GM21825 (cell line): Measurements from ENCODE around the gene EOLA1.
A peak's percentile ranks its signal among the peaks of the same experiment; 100 is the strongest.
"Not testable (repeated sequence)": the region's sequence is repeated elsewhere in the genome, so short reads cannot be mapped to it uniquely, and the experiment has no call there.

ENCODE experiments used
- ATAC-seq: cut with Tn5 transposase; IDR thresholded peaks from one replicate; pipeline ENCODE4 v1.9.1; 2021; ENCODE audit warnings: mild to moderate bottlenecking, moderate library complexity; ENCODE audit not compliant: unreplicated experiment

The EOLA1 gene

GRCh38 chrX:149513825-149514428 is 26.9 kb upstream of the EOLA1 start:
- ATAC-seq: no peak

- no peak for ATAC-seq
These were observed 24.7 kb upstream of the EOLA1 start for GRCh38 chrX:149515954-149516602.

- ATAC-seq: no peak
These were observed 24.2 kb upstream of the EOLA1 start for GRCh38 chrX:149516604-149517003.

- ATAC-seq: no peak
These were observed 23.5 kb upstream of the EOLA1 start for GRCh38 chrX:149517308-149517707.

GRCh38 chrX:149518236-149518635 is 22.6 kb upstream of the EOLA1 start:
- ATAC-seq: no peak

- not testable (repeated sequence) for ATAC-seq
These were observed 20.1 kb upstream of the EOLA1 start for GRCh38 chrX:149520636-149521277.

GRCh38 chrX:149521438-149521837 is 19.4 kb upstream of the EOLA1 start:
- ATAC-seq: no peak

- ATAC-seq: no peak
These were observed 17.9 kb upstream of the EOLA1 start for GRCh38 chrX:149522916-149523315.

GRCh38 chrX:149525389-149525788 is 15.4 kb upstream of the EOLA1 start:
- ATAC-seq: peak; percentile 90

- peak; percentile 48 for ATAC-seq
These were observed 14.9 kb upstream of the EOLA1 start for GRCh38 chrX:149525903-149526302.

- not testable (repeated sequence) for ATAC-seq
These were observed 14.3 kb upstream of the EOLA1 start for GRCh38 chrX:149526318-149527033.

GRCh38 chrX:149527705-149528104 is 13.1 kb upstream of the EOLA1 start:
- no peak for ATAC-seq

GRCh38 chrX:149528381-149528780 is 12.4 kb upstream of the EOLA1 start:
- ATAC-seq: no peak

GRCh38 chrX:149531599-149531998 is 9.2 kb upstream of the EOLA1 start:
- ATAC-seq: peak; percentile 53

GRCh38 chrX:149532868-149533267 is 7.9 kb upstream of the EOLA1 start:
- ATAC-seq: not testable (repeated sequence)

GRCh38 chrX:149533999-149534398 is 6.8 kb upstream of the EOLA1 start:
- not testable (repeated sequence) for ATAC-seq

- not testable (repeated sequence) for ATAC-seq
These were observed 5.7 kb upstream of the EOLA1 start for GRCh38 chrX:149534926-149535602.

- ATAC-seq: not testable (repeated sequence)
These were observed 3.3 kb upstream of the EOLA1 start for GRCh38 chrX:149537474-149537873.

GRCh38 chrX:149539283-149540130 is 1.3 kb upstream of the EOLA1 start:
- ATAC-seq: peak; percentile 42

- peak; percentile 30 for ATAC-seq
These were observed 636 bp upstream of the EOLA1 start for GRCh38 chrX:149540131-149540620.
